Neuron (in vitro differentiated cells): ENCODE results near the gene PTPRM.

Experiments
- H2AFZ ChIP-seq: one replicate; pipeline ENCODE4 v1.6.1; 2013; ENCODE audit warnings: low read depth, mild to moderate bottlenecking, inconsistent platforms, low read length, moderate library complexity
- H3K27me3 ChIP-seq: one replicate; pipeline ENCODE4 v1.6.1; 2013; ENCODE audit warnings: low read length; ENCODE audit not compliant: insufficient read depth
- H3K36me3 ChIP-seq: one replicate; pipeline ENCODE4 v1.6.1; 2013; ENCODE audit warnings: low read length; ENCODE audit not compliant: insufficient read depth
- H3K4me1 ChIP-seq: one replicate; pipeline ENCODE4 v1.6.1; 2013; ENCODE audit warnings: low read length; ENCODE audit not compliant: insufficient read depth
- H3K4me3 ChIP-seq: 2 replicates; pipeline ENCODE4 v1.5.1; 2013; ENCODE audit warnings: mild to moderate bottlenecking, low read length, moderate library complexity
- H3K9me3 ChIP-seq: one replicate; pipeline ENCODE4 v1.6.1; 2013; ENCODE audit warnings: low read length

PTPRM gene

GRCh38 chr18:8341481-8342230, 774.5 kb downstream of the PTPRM start:
- Histone ChIP-seq H3K9me3 (no peaks in the 10 kb centered on the region), H3K27me3 (no peaks in the 10 kb centered on the region), H3K36me3 (no peaks in the 10 kb centered on the region), H3K4me1 (peaks cover 5% of the 10 kb centered on the region), H3K4me3 (no peak overlapping the region), H2AFZ (no peak overlapping the region)

- Histone ChIP-seq H3K4me3 (no peak overlapping the region), H3K4me1 (no peaks in the 10 kb centered on the region), H3K36me3 (no peaks in the 10 kb centered on the region), H3K9me3 (no peaks in the 10 kb centered on the region), H2AFZ (no peak overlapping the region), H3K27me3 (no peaks in the 10 kb centered on the region)
These were observed 781.1 kb downstream of the PTPRM start for GRCh38 chr18:8348051-8348720.

- H3K4me3 ChIP-seq: no peak overlapping the region
- H2AFZ ChIP-seq: no peak overlapping the region
- H3K27me3 ChIP-seq: no peaks in the 10 kb centered on the region
- no peaks in the 10 kb centered on the region for H3K9me3 ChIP-seq
- no peaks in the 10 kb centered on the region for H3K36me3 ChIP-seq
- no peaks in the 10 kb centered on the region for H3K4me1 ChIP-seq
These were observed 782.6 kb downstream of the PTPRM start for GRCh38 chr18:8349608-8350323.

DNA sequence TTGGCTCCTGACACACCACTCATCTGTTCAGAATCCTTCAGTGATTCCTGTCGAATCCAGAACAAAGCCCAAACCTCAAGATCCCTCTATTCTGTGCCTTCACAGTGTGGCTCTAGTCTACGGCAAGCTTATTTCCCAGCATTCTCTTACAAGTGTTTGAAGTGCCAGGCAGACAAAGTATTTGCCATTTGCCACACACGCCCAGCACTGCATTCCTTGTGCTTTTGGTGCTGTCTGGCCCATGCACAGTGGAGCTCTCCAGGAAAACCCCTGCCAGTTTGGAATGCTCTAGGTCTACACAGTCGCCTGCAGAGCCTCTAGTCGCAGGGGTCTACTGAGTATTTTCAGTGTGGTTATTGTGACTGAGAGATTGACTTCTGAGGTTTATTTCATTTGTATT, 783.5 kb downstream of the PTPRM start:
- no peaks in the 10 kb centered on the region for H3K9me3 ChIP-seq
- H3K27me3 ChIP-seq: no peaks in the 10 kb centered on the region
- no peak overlapping the region for H2AFZ ChIP-seq
- H3K36me3 ChIP-seq: no peaks in the 10 kb centered on the region
- no peaks in the 10 kb centered on the region for H3K4me1 ChIP-seq
- H3K4me3 ChIP-seq: no peak overlapping the region

DNA sequence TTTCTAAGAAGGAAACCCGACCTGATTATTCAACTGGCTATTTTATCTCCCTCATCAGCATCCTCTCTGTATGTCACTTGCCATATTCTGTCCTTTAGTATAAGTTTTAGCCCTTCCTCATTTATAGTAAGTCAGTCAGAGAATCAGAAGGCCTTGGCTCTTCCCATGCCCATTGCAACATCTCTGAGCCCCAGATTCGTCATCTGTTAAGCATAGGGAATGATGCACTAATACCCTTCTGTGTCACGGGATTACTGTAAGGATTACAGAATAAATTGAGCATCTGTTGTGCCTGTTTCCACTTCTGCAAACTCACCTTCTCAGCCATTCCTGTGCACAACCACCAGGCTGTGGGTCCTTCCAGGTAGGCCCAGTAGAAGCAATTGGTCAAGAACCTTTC, 784.0 kb downstream of the PTPRM start:
- H3K27me3 ChIP-seq: no peaks in the 10 kb centered on the region
- H2AFZ ChIP-seq: no peak overlapping the region
- no peaks in the 10 kb centered on the region for H3K36me3 ChIP-seq
- no peaks in the 10 kb centered on the region for H3K4me1 ChIP-seq
- H3K9me3 ChIP-seq: no peaks in the 10 kb centered on the region
- H3K4me3 ChIP-seq: no peak overlapping the region

- Histone ChIP-seq H3K36me3 (no peaks in the 10 kb centered on the region), H3K4me1 (peaks cover 5% of the 10 kb centered on the region), H3K4me3 (no peak overlapping the region), H2AFZ (no peak overlapping the region), H3K27me3 (no peaks in the 10 kb centered on the region), H3K9me3 (no peaks in the 10 kb centered on the region)
These were observed 787.2 kb downstream of the PTPRM start for GRCh38 chr18:8354304-8354703.

DNA sequence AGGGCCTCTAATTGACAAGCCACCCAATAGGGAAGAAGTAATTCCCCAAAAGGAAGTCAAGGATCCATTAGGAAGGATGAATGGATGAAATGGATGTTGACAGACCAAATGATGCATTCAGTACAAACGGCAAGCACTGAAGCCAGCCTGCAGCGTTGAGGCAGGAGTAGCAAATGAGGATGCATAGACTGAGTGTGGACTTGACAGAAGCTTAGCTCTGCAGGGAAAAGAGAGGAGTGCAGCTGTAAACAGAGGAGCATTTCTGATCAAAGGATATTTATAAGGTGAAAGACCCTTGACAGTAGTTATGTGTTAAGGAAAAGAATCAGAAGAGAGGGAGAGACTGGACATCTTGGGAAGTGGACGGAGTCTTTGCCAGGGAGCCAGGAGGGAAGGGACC, 788.9 kb downstream of the PTPRM start:
- H3K36me3 ChIP-seq: no peaks in the 10 kb centered on the region

DNA sequence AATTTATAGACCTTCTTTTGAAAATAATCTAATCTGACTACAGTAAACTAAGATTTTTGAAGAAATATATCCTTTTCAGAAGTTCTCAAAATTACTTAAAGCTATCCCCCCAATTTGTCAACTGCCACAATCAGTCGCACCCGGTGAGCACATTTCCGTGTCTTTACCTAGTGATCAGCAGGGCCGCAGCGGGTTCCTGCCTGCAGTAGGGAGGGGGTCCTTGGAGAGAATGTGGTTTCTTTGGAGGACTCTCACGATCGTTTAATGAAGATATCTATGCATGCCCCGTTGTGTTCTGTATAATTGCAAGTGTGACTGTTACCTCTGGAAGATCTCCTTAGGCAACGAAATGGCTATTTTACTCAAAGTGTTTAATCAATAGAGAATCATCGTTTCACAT, 790.2 kb downstream of the PTPRM start:
- Histone ChIP-seq H2AFZ (no peak overlapping the region), H3K4me3 (no peak overlapping the region), H3K36me3 (no peaks in the 10 kb centered on the region), H3K4me1 (peaks cover 5% of the 10 kb centered on the region), H3K9me3 (no peaks in the 10 kb centered on the region), H3K27me3 (no peaks in the 10 kb centered on the region)

More for the DNA sequence above, 788.9 kb downstream of the PTPRM start:
- H2AFZ ChIP-seq: no peak overlapping the region
- H3K4me3 ChIP-seq: no peak overlapping the region
- H3K9me3 ChIP-seq: no peaks in the 10 kb centered on the region
- H3K4me1 ChIP-seq: peaks cover 5% of the 10 kb centered on the region
- H3K27me3 ChIP-seq: no peaks in the 10 kb centered on the region

- H2AFZ ChIP-seq: no peak overlapping the region
- no peaks in the 10 kb centered on the region for H3K9me3 ChIP-seq
- no peaks in the 10 kb centered on the region for H3K27me3 ChIP-seq
- H3K4me3 ChIP-seq: no peak overlapping the region
- H3K4me1 ChIP-seq: peaks cover 5% of the 10 kb centered on the region
- no peaks in the 10 kb centered on the region for H3K36me3 ChIP-seq
These were observed 791.1 kb downstream of the PTPRM start for GRCh38 chr18:8358033-8358765.

GRCh38 chr18:8359076-8359475, 792.0 kb downstream of the PTPRM start:
- H3K9me3 ChIP-seq: no peaks in the 10 kb centered on the region
- H3K4me3 ChIP-seq: no peak overlapping the region
- H2AFZ ChIP-seq: no peak overlapping the region
- H3K4me1 ChIP-seq: peaks cover 5% of the 10 kb centered on the region
- H3K36me3 ChIP-seq: no peaks in the 10 kb centered on the region
- H3K27me3 ChIP-seq: no peaks in the 10 kb centered on the region

GRCh38 chr18:8359481-8359880, 792.4 kb downstream of the PTPRM start:
- no peak overlapping the region for H3K4me3 ChIP-seq
- peaks cover 5% of the 10 kb centered on the region for H3K4me1 ChIP-seq
- no peaks in the 10 kb centered on the region for H3K27me3 ChIP-seq
- no peaks in the 10 kb centered on the region for H3K36me3 ChIP-seq
- no peaks in the 10 kb centered on the region for H3K9me3 ChIP-seq
- H2AFZ ChIP-seq: no peak overlapping the region

DNA sequence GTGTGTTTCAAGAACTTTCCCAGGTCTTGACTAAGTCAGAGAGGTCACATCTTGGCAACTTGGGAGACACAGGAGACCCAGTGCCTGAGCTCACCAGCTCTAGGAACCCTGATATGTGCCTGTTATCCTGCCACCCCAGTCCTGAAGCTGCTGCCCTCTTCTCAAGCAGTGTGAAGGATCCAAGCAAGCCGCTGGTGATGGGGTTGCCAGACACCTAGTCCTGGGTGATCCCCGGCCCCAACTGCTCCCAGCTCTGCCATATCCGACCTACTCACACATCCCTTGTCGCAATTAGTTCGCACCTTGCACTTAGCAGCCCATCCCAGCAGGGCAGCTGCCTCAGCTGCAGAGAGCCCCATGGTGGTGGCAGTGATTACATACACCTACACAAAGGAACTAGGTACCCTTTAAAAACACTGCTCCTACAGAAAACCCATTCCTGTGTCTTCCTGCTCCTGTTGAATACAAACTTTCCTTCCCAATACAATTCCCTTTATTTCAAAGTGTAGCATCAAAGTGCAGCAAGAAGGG, 794.9 kb downstream of the PTPRM start:
- H3K4me3 ChIP-seq: no peak overlapping the region
- H3K4me1 ChIP-seq: peaks cover 5% of the 10 kb centered on the region
- H3K9me3 ChIP-seq: no peaks in the 10 kb centered on the region
- H3K27me3 ChIP-seq: no peaks in the 10 kb centered on the region
- H2AFZ ChIP-seq: no peak overlapping the region
- no peaks in the 10 kb centered on the region for H3K36me3 ChIP-seq
